ENCODE data around the gene WWC2. TPM values are rescaled to one million over a fixed set of nuclear protein-coding genes. Genes with fewer than 3 reads are reported as not detected.

The WWC2 gene
- total RNA-seq, 1 donor from 2014 or later, result 142 TPM

GRCh38 chr4:183173580-183174526, 74.8 kb downstream of the WWC2 start:
- no peaks in the 10 kb centered on the region for H3K36me3 ChIP-seq
- peaks cover 15% of the 10 kb centered on the region for H3K4me1 ChIP-seq
- no peaks in the 10 kb centered on the region for H3K9me3 ChIP-seq
- H3K27ac ChIP-seq, result no peak overlapping the region
- DNase-seq, result no peak
- no peak overlapping the region for H3K4me3 ChIP-seq
- no peak for TF ChIP-seq CTCF (IDR thresholded peaks at IDR 0.05)
- intact Hi-C loops (cut with DNase I), result no loop called here
- ATAC-seq, result peak; percentile 56
- no peaks in the 10 kb centered on the region for H3K27me3 ChIP-seq

- Histone ChIP-seq H3K27me3 (no peaks in the 10 kb centered on the region), H3K4me3 (no peak overlapping the region), H3K36me3 (no peaks in the 10 kb centered on the region), H3K9me3 (no peaks in the 10 kb centered on the region), H3K27ac (no peak overlapping the region), H3K4me1 (peaks cover 15% of the 10 kb centered on the region)
- intact Hi-C loops (cut with DNase I), result no loop called here
- ATAC-seq (peak; percentile 24), DNase-seq (no peak)
- TF ChIP-seq CTCF (IDR thresholded peaks at IDR 0.05), result no peak
These were observed 76.7 kb downstream of the WWC2 start for GRCh38 chr4:183175631-183176232.

GRCh38 chr4:183177001-183177400, 77.9 kb downstream of the WWC2 start:
- intact Hi-C loops (cut with DNase I), result no loop called here
- DNase-seq (no peak), ATAC-seq (no peak)
- no peak overlapping the region for H3K27ac ChIP-seq
- H3K27me3 ChIP-seq, result no peaks in the 10 kb centered on the region
- H3K36me3 ChIP-seq, result no peaks in the 10 kb centered on the region
- H3K4me1 ChIP-seq, result peaks cover 15% of the 10 kb centered on the region
- H3K4me3 ChIP-seq, result no peak overlapping the region
- H3K9me3 ChIP-seq, result no peaks in the 10 kb centered on the region
- no peak for TF ChIP-seq CTCF (IDR thresholded peaks at IDR 0.05)

GRCh38 chr4:183178201-183178600, 79.1 kb downstream of the WWC2 start:
- H3K27ac ChIP-seq, result no peak overlapping the region
- H3K4me1 ChIP-seq, result peaks cover 15% of the 10 kb centered on the region
- H3K9me3 ChIP-seq, result no peaks in the 10 kb centered on the region
- TF ChIP-seq CTCF (IDR thresholded peaks at IDR 0.05), result no peak
- intact Hi-C loops (cut with DNase I), result no loop called here
- no peak for DNase-seq
- ATAC-seq, result no peak
- no peak overlapping the region for H3K4me3 ChIP-seq
- H3K36me3 ChIP-seq, result no peaks in the 10 kb centered on the region
- H3K27me3 ChIP-seq, result no peaks in the 10 kb centered on the region

GRCh38 chr4:183180096-183180495, 81.0 kb downstream of the WWC2 start:
- ATAC-seq, result no peak
- no peak for TF ChIP-seq CTCF (IDR thresholded peaks at IDR 0.05)
- no peaks in the 10 kb centered on the region for H3K27me3 ChIP-seq
- H3K36me3 ChIP-seq, result no peaks in the 10 kb centered on the region
- DNase-seq, result no peak
- H3K4me1 ChIP-seq, result peaks cover 3% of the 10 kb centered on the region
- no peak overlapping the region for H3K4me3 ChIP-seq
- H3K27ac ChIP-seq, result no peak overlapping the region
- H3K9me3 ChIP-seq, result no peaks in the 10 kb centered on the region
- intact Hi-C loops (cut with DNase I), result no loop called here
